ENCODE measurements around the gene LYPD6B.

The LYPD6B gene

GRCh38 chr2:149155988-149156387 lies 117.5 kb downstream of the LYPD6B start:
- no peak for DNase-seq

GRCh38 chr2:149156971-149157740 lies 118.7 kb downstream of the LYPD6B start:
- no peak for DNase-seq

DNA sequence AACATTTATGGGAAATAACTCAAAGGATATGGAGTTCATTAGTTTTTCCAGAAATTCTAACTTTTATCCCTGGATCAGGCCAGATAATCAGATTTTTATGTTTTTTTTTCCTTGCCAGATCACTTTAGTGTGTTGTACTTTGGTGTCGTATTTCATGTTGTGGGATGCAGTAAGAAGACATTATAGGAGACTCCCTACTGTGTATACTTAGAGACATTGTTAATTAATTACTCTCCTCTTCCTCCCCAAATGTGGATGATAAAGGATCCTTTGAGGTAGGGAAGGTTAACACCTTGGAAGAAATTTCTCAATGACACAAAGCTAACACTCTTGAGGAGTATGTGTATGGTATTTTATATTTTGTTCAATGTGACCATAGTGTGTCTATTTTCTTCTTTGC lies 120.5 kb downstream of the LYPD6B start:
- DNase-seq = no peak

DNA sequence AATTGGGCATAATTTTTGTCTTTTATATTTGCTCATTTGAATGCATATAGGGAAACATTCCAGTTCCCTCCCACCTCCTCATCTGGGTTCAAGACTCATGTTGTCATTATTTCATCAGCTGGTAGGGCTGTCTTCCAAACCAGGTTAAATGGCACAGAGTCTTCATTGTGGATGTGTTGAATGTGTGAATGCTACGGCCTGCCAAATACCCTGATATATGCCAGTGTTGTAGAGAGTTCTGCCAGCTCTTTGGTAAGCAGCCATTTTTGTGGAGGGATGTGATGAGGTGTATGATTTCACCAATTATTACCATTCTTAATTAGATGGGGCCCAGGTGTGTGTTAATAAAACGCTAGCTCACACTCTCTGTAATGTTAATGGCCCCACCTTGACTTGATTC lies 121.7 kb downstream of the LYPD6B start:
- no peak for DNase-seq

DNA sequence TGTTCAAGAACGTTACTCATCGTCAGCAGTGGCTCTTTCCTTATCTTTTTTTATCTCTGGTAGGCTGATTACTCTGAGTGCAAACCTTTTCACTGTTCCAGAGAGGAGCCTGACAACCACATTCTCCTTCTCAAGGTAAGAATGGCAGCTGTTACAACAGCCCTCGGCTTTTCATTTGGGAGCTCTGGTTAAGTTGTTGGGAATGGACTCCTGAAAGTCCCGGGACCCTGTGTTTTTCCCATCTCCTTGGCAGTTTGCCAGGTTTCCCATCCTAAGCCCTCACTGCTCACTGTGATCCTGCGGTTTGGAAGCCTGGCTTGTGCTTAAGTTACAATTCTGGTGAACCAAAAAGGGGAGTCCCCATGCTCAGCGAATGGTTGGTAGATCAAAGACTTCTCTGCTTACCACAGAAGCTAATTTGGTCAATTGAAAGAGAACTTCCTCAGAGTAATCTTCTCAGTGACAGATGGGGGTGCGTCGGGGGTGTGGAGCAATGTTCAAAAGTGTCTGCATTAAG lies 122.3 kb downstream of the LYPD6B start:
- DNase-seq = no peak

DNA sequence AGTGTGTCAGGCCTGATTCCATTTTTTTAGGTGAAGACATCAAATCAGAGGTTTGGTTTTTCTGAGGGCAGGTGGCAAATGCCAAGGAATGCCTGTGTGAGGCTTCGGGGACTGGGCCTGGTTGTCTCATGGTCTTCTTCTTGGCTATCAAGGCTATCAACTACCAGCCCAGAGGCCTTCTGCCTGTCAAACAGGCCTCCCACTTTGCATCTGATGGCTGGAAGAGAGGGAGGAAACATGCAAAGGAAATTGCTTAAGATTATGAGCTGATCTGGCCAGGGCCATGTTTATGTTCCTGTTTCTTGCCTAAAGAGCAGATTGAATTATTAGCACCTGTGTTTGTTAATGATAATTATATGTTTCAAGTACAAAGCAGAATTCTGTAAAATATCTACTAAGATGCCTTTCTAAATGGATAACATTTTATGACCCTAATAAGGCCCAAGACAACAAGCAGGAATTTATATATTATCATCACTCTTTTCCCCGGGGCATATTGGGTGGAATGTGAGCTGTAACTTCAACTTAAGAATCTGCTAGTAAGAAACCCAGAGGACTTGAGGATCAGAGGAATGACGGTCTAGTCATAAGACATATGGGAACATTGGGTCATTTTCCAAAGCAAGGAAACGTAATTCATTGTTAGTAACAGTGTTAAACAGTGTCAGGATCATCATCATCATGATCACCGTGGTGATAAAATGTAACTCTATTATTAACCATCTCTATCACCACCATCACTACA lies 123.2 kb downstream of the LYPD6B start:
- DNase-seq = no peak

DNA sequence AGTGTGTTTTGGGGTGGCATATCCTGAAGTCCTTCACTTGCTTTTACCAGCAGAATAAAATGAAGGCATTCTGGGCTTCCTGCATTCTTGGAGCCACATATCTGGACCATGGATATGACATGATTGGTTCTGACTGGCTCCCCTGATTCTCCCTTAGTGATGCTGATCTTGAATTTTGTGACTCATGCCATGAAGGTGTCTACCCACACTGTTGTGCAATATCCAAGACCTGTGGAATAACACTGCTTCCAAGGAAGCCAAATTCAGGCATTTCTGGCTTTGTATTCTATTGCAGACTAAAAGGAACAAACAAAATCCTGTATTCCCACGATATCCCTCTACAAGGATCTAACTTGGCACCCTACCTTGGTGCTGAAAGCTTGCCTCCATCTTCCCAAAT lies 125.8 kb downstream of the LYPD6B start:
- DNase-seq = peak in 1 of 56 donors; percentile 1

DNA sequence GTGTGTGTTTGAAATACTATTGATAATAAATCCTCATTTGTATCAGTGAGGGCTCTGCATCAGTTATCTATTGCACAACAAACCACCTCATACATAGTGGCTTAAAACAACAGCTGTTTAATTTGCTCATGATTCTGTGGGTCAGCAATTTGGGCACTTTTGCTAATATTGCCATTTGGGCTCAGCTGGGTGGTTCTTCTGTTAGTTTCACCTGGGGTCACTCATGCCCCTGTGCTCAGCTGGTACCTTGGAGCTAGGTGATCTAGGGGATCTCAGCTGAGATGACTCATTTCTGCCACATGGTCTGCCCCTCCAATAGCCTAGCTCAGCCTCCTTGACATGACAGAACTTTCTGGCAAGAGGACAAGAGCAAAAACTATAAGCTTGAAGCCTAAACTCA lies 126.3 kb downstream of the LYPD6B start:
- no peak for DNase-seq

DNA sequence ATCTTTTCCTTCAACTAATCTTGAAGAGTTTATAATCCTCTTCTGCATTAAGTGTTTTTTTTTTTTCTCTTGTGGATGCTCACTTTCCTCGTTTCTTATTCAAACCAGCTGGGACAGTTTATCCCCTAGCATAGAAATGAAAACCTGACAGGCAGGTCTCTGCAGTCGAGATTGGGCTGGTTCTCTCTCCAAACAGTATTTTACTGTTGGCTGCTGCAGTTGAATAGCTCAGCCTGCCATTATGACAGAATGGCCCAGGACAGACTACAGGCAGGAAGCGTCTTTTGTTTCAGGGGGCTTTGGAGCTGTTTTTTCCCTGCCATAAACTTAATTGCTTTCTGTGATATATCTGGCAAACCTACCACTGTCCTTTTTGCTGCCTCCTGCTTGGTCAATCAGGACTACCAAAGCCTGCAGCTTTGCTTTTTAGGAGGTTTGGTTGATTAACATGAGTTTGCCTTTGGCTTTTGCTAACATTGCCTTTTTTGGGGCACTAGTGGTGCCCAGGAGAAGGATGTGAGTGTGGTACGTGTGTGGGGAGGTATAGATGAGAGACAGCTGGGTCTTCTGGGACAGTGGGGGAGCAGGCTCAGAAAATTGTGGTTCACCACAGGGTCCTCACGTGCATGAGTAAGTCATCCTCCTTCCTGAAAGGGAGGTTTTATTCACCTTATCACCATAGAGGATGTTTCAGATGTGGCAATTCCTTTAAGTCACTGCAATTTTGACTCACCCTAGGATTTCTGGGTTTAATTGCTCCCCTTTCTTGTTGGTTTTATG lies 128.7 kb downstream of the LYPD6B start:
- DNase-seq = no peak

- DNase-seq = no peak
These were observed 129.4 kb downstream of the LYPD6B start for GRCh38 chr2:149167941-149168340.

- DNase-seq = peak in 16 of 56 donors; percentile 1 to 62 (median 16)
These were observed 131.2 kb downstream of the LYPD6B start for GRCh38 chr2:149169656-149170055.

GRCh38 chr2:149170156-149170555 lies 131.7 kb downstream of the LYPD6B start:
- DNase-seq = no peak

DNA sequence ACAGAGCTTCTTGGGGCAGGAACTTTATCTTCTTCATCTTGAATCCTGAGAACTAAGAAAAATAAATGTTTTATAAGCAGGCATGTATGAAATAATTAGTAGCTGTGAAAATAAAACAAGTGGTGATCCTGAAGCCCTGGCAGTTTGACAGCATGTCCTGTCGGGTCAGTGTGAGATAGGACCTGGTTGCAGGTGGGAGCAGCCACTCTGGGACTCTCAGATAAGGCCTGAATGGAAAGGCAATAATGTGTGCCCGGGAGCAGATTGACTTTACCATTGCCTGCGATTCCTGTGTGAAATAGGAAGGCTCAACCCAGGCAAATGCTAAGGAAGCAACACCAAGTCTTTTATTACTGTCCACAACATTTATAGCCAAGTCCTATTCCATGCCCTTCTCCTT lies 132.4 kb downstream of the LYPD6B start:
- no peak for DNase-seq

DNA sequence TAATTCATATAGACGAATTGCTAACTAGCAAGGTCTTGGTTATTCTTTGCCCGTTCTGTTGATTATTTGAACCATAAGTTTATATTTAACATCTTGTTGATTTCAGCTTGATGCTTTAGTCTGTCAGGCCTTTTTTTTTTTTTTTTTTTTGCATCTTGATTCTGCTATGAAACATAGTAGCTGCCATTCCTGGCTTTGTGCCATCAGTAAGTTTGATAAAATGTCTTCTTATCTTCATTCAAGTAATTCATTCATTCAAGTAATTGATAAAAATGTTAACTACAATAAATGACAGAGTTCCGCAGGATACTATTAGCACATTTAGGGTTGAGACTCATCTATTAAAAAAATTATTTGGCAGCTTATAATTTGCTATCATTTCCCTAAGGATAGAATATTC lies 134.7 kb downstream of the LYPD6B start:
- no peak for DNase-seq

- no peak for DNase-seq
These were observed 137.5 kb downstream of the LYPD6B start for GRCh38 chr2:149175956-149176355.

GRCh38 chr2:149178612-149179011 lies 140.1 kb downstream of the LYPD6B start:
- no peak for DNase-seq

GRCh38 chr2:149180226-149180875 lies 141.9 kb downstream of the LYPD6B start:
- no peak for DNase-seq

- DNase-seq = no peak
These were observed 144.7 kb downstream of the LYPD6B start for GRCh38 chr2:149183187-149183586.

- no peak for DNase-seq
These were observed 146.5 kb downstream of the LYPD6B start for GRCh38 chr2:149184991-149185390.

GRCh38 chr2:149185942-149186490 lies 147.5 kb downstream of the LYPD6B start:
- DNase-seq = no peak

- no peak for DNase-seq
These were observed 148.6 kb downstream of the LYPD6B start for GRCh38 chr2:149187057-149187456.

Data from nucleus accumbens (tissue), 56 donors.